ENCODE measurements around the gene PAK6. TPM values are rescaled to one million over a fixed set of nuclear protein-coding genes. Genes with fewer than 3 reads are reported as not detected.

PAK6 gene
- polyA plus RNA-seq, 1 donor (not counting 4 experiments of a cell fraction or from before 2014, with no cell fraction given): 11.5 TPM

- dilution Hi-C loops (cut with MboI; ENCODE audit: extremely low pct_ligation_motif_present, low sequenced_read_pairs): loop anchor here (5.0 kb wide), 1 partner anchor 53 kb away; no protein-coding TSS in a partner anchor
- H3K36me3 ChIP-seq (ENCODE audit: control insufficient read depth in 2 of 2, extremely low read depth in 1 of 2, insufficient read depth in 2 of 2, low read length in 2 of 2): peaks cover 37 to 40% of the 10 kb centered on the region in 2 experiments
- no peak overlapping the region for H3K4me3 ChIP-seq (ENCODE audit: control insufficient read depth in 2 of 3, extremely low read depth in 1 of 3, insufficient read depth in 2 of 3, low read depth in 1 of 3, low read length in 3 of 3)
- no peaks in the 10 kb centered on the region for H3K9me3 ChIP-seq (ENCODE audit: control insufficient read depth, low read depth, low read length)
- peaks cover 3% of the 10 kb centered on the region for H4K20me1 ChIP-seq (ENCODE audit: control insufficient read depth, extremely low read depth, insufficient read depth, low read length)
- no peak overlapping the region for H3K27ac ChIP-seq (ENCODE audit: control insufficient read depth, insufficient read depth, low read length)
- no peak for FAIRE-seq
- H3K9me1 ChIP-seq (ENCODE audit: control insufficient read depth, extremely low read depth, insufficient read depth, low read length): no peaks in the 10 kb centered on the region
- no peak overlapping the region for H3K4me2 ChIP-seq (ENCODE audit: control insufficient read depth, extremely low read depth, insufficient read depth, low read depth, low read length)
- H3K79me2 ChIP-seq (ENCODE audit: control insufficient read depth, insufficient read depth, low read length): no peaks in the 10 kb centered on the region
- H2AFZ ChIP-seq (ENCODE audit: control insufficient read depth, low read length): no peak overlapping the region
- peaks cover 14% of the 10 kb centered on the region for H3K4me1 ChIP-seq (ENCODE audit: control insufficient read depth, extremely low read depth, insufficient read depth, low read length)
- H3K9ac ChIP-seq (ENCODE audit: control insufficient read depth, extremely low read depth, insufficient read depth, low read length): no peak overlapping the region
- DNase-seq (ENCODE audit: low read depth, low spot score): no peak
- H3K27me3 ChIP-seq (ENCODE audit: control insufficient read depth, extremely low read depth, insufficient read depth, low read length): no peaks in the 10 kb centered on the region
- no peak for TF ChIP-seq CTCF (optimal IDR thresholded peaks at IDR 0.05 in 1 of 3, IDR thresholded peaks at IDR 0.05 in 1 of 3, conservative IDR thresholded peaks at IDR 0.05 in 1 of 3; ENCODE audit: extremely low read depth in 1 of 3, insufficient read depth in 2 of 3, low read length in 3 of 3)
- TF ChIP-seq EZH2 (IDR thresholded peaks at IDR 0.05; ENCODE audit: low read length): no peak
Measured at GRCh38 chr15:40270246-40270995, 31.6 kb downstream of the PAK6 start.

DNA sequence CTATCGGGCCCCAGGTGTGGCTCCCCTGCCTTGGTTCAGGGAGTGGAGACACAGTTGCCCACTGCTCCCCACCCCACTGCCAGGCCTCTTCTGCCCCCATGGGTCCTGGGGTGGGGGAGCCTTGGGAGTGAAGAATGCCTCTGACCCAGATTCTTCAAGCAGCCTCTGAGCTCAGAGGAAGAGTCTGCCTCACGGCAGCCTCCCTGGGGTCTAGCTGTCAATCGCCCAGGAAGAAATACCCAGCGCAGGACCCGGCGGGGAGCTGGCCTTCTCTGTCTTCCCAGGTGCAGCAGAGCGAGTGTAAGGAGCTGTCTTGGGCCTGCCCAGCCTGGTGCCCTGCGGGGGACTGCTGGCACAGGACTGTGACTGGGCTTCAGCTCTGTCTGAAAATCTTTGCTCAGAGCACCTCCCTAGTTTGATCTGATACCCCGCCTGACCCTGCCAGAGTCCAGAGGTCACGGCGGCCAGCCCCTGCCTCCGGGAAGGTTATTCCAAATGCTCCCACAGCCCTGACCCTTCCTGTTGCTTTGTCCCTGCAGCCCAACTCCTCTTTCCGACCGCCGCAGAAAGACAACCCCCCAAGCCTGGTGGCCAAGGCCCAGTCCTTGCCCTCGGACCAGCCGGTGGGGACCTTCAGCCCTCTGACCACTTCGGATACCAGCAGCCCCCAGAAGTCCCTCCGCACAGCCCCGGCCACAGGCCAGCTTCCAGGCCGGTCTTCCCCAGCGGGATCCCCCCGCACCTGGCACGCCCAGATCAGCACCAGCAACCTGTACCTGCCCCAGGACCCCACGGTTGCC lies 33.0 kb downstream of the PAK6 start:
- no peak overlapping the region for H3K9ac ChIP-seq (ENCODE audit: control insufficient read depth, extremely low read depth, insufficient read depth, low read length)

More for the DNA sequence above, 33.0 kb downstream of the PAK6 start:
- Histone ChIP-seq H3K4me3 (ENCODE audit: control insufficient read depth in 2 of 3, extremely low read depth in 1 of 3, insufficient read depth in 2 of 3, low read depth in 1 of 3, low read length in 3 of 3) (no peak overlapping the region), H3K36me3 (ENCODE audit: control insufficient read depth in 2 of 2, extremely low read depth in 1 of 2, insufficient read depth in 2 of 2, low read length in 2 of 2) (peaks cover 40 to 43% of the 10 kb centered on the region in 2 experiments), H3K27ac (ENCODE audit: control insufficient read depth, insufficient read depth, low read length) (no peak overlapping the region), H3K9me3 (ENCODE audit: control insufficient read depth, low read depth, low read length) (no peaks in the 10 kb centered on the region), H3K27me3 (ENCODE audit: control insufficient read depth, extremely low read depth, insufficient read depth, low read length) (no peaks in the 10 kb centered on the region), H3K79me2 (ENCODE audit: control insufficient read depth, insufficient read depth, low read length) (no peaks in the 10 kb centered on the region), H3K4me1 (ENCODE audit: control insufficient read depth, extremely low read depth, insufficient read depth, low read length) (peaks cover 5% of the 10 kb centered on the region), H3K4me2 (ENCODE audit: control insufficient read depth, extremely low read depth, insufficient read depth, low read depth, low read length) (no peak overlapping the region), H3K9me1 (ENCODE audit: control insufficient read depth, extremely low read depth, insufficient read depth, low read length) (no peaks in the 10 kb centered on the region), H2AFZ (ENCODE audit: control insufficient read depth, low read length) (no peak overlapping the region), H4K20me1 (ENCODE audit: control insufficient read depth, extremely low read depth, insufficient read depth, low read length) (no peaks in the 10 kb centered on the region)
- dilution Hi-C loops (cut with MboI; ENCODE audit: extremely low pct_ligation_motif_present, low sequenced_read_pairs): loop anchor here (5.0 kb wide), 1 partner anchor 55 kb away; no protein-coding TSS in a partner anchor
- FAIRE-seq: no peak
- TF ChIP-seq CTCF (optimal IDR thresholded peaks at IDR 0.05 in 1 of 3, IDR thresholded peaks at IDR 0.05 in 1 of 3, conservative IDR thresholded peaks at IDR 0.05 in 1 of 3; ENCODE audit: extremely low read depth in 1 of 3, insufficient read depth in 2 of 3, low read length in 3 of 3): no peak
- DNase-seq (ENCODE audit: low read depth, low spot score): no peak

All from keratinocyte (primary cell).